ENCODE measurements around the gene NFIX. TPM values are rescaled to one million over a fixed set of nuclear protein-coding genes. Genes with fewer than 3 reads are reported as not detected.

Gene NFIX
- total and polyA plus RNA-seq, 12 donors = 16.8 to 162 (median 138) TPM

DNA sequence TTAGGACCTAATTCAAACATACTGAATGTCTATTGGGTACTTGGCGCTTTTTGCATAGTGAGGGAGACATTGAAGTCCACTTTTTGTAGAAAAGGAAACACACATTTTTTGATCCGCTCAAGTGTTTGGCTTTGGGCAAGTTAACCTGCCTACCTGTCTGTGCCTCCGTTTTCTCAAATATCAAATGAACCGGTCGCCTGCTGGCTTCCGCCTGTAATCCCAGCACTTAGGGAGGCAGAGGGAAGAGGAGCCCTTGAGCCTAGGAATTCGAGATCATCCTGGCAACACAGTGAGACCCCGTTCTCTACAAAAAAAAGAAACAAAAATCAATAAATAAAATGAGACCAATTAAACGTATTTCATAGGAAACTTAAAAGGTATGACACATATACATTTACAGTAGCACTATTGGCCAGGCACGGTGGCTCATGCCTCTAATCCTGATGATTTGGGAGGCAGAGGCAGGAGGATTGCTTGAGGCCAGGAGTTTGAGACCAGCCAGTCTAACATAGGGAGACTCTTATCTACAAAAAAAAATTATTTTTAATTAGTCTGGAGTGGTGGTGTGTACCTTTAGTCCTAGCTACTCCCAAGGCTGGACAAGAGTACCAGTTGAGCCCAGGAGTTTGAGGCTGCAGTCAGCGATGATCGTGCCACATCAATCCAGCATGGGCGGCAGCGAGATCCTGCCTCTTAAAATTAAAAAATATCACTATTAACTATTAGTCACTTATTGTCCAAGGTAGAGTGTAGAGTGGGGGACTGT, 48.4 kb upstream of the NFIX start:
- peak overlapping the region; percentile 83 to 97 (median 92) for H3K4me3 ChIP-seq
- intact Hi-C loops (cut with DNase I) = no loop called here
- WGBS, 2 donors = 61 to 63% methylated on average over 14 of the region's 14 CpGs
- H3K9me3 ChIP-seq = no peaks in the 10 kb centered on the region
- peaks cover 6 to 84% (median 64%) of the 10 kb centered on the region in 9 donors for H3K36me3 ChIP-seq
- DNase-seq (no peak), ATAC-seq (no peak)
- H3K27me3 ChIP-seq = no peaks in the 10 kb centered on the region
- H3K4me1 ChIP-seq = peaks cover 7 to 69% (median 28%) of the 10 kb centered on the region in 9 donors
- peak overlapping the region in 7 of 10 donors; percentile 94 to 98 (median 96) for H3K27ac ChIP-seq
- no peak for TF ChIP-seq CTCF (IDR thresholded peaks at IDR 0.05)

- H3K27ac ChIP-seq = no peak overlapping the region
- no peak for TF ChIP-seq CTCF (IDR thresholded peaks at IDR 0.05)
- WGBS, 2 donors = 78 to 84% methylated on average over 27 to 28 of the region's 28 CpGs
- no peak for ATAC-seq
- H3K4me1 ChIP-seq = peaks cover 14 to 69% (median 35%) of the 10 kb centered on the region in 9 donors
- H3K9me3 ChIP-seq = no peaks in the 10 kb centered on the region
- H3K27me3 ChIP-seq = no peaks in the 10 kb centered on the region
- no peak for DNase-seq
- peaks cover 6 to 84% (median 64%) of the 10 kb centered on the region in 9 donors for H3K36me3 ChIP-seq
- no peak overlapping the region for H3K4me3 ChIP-seq
- intact Hi-C loops (cut with DNase I) = no loop called here
Measured at GRCh38 chr19:12947702-12948611, 47.3 kb upstream of the NFIX start.

GRCh38 chr19:12948612-12949362, 46.5 kb upstream of the NFIX start:
- no peaks in the 10 kb centered on the region for H3K9me3 ChIP-seq
- 92 to 96% methylated on average over 30 of the region's 30 CpGs for WGBS, 2 donors
- peak overlapping the region in 1 of 10 donors; percentile 26 for H3K27ac ChIP-seq
- no peaks in the 10 kb centered on the region for H3K27me3 ChIP-seq
- peaks cover 4 to 84% (median 56%) of the 10 kb centered on the region in 9 donors for H3K36me3 ChIP-seq
- no peak for TF ChIP-seq CTCF (IDR thresholded peaks at IDR 0.05)
- DNase-seq (no peak), ATAC-seq (no peak)
- H3K4me1 ChIP-seq = peaks cover 20 to 69% (median 33%) of the 10 kb centered on the region in 9 donors
- no peak overlapping the region for H3K4me3 ChIP-seq
- intact Hi-C loops (cut with DNase I) = no loop called here

Measured in heart right ventricle (tissue), 16 donors.